CD4-positive, alpha-beta T cell (primary cell): ENCODE measurements around the gene TCF3. TPM values are rescaled to one million over a fixed set of nuclear protein-coding genes. Genes with fewer than 3 reads are reported as not detected.
A peak's percentile ranks its signal among the peaks of the same experiment; 100 is the strongest.
"Not testable (repeated sequence)": the region's sequence is repeated elsewhere in the genome, so short reads cannot be mapped to it uniquely, and the experiment has no call there.

ENCODE experiments used
- ATAC-seq: fragments of 200-7000 bp; cut with Tn5 transposase; one replicate; pipeline ENCODE4 v1.10.0; 2022; ENCODE audit warnings: mild to moderate bottlenecking; ENCODE audit not compliant: poor library complexity
- CTCF ChIA-PET: fragments of 350-600 bp; sonication (Branson Sonifier 250); formaldehyde crosslinking; loops from one replicate; lab custom pipeline; 2021; ENCODE audit warnings: antibody characterized with exemption, inconsistent platforms; lab: Charles Lee
- POLR2A ChIA-PET: fragments of 350-600 bp; sonication (Branson Sonifier 250); formaldehyde crosslinking; loops from one replicate; lab custom pipeline; 2021; ENCODE audit warnings: antibody characterized with exemption, inconsistent platforms; lab: Charles Lee
- DNase-seq, 14 experiments: peaks; one replicate each; pipeline ENCODE4 v3.0.0-alpha.2; 2013 to 2020; ENCODE audit warnings: mixed read lengths in 2 of 14
- H3K27ac ChIP-seq, 2 donors: one replicate each; pipeline versions ENCODE4 v1.5.1 to v1.7.0; 2013; ENCODE audit warnings: low read length in 2 of 2, low read depth in 1 of 2, mild to moderate bottlenecking in 1 of 2
- H3K27me3 ChIP-seq, 2 experiments: 1 replicate in 1 of 2; 2 replicates in 1 of 2; pipeline versions ENCODE4 v1.6.1 to v1.7.0; 2013; ENCODE audit warnings: low read length in 2 of 2, control low read depth in 1 of 2, mild to moderate bottlenecking in 1 of 2, moderate library complexity in 1 of 2; ENCODE audit not compliant: insufficient read depth in 2 of 2, control insufficient read depth in 1 of 2
- H3K36me3 ChIP-seq: one replicate; pipeline ENCODE4 v1.6.1; 2013; ENCODE audit warnings: low read length, control low read depth; ENCODE audit not compliant: insufficient read depth
- H3K4me1 ChIP-seq: one replicate; pipeline ENCODE4 v1.6.1; 2013; ENCODE audit warnings: low read length, control low read depth; ENCODE audit not compliant: insufficient read depth
- H3K4me3 ChIP-seq: one replicate; pipeline ENCODE4 v1.5.1; 2013; ENCODE audit warnings: mild to moderate bottlenecking, low read length, moderate library complexity
- H3K9me3 ChIP-seq, 2 experiments: 1 replicate in 1 of 2; 2 replicates in 1 of 2; pipeline versions ENCODE4 v1.6.1 to v1.7.0; 2013; ENCODE audit warnings: low read length in 2 of 2, mild to moderate bottlenecking in 2 of 2, control low read depth in 1 of 2, moderate library complexity in 1 of 2; ENCODE audit not compliant: control insufficient read depth in 1 of 2, insufficient read depth in 1 of 2
- H3K27ac Mint-ChIP-seq: one replicate; pipeline ENCODE4 v1.8.0; 2020; ENCODE audit warnings: mixed read lengths
- H3K27me3 Mint-ChIP-seq: one replicate; pipeline ENCODE4 v1.8.0; 2021; ENCODE audit warnings: mixed read lengths
- H3K36me3 Mint-ChIP-seq: one replicate; pipeline ENCODE4 v1.8.0; 2021; ENCODE audit warnings: low read depth, mixed read lengths
- H3K4me1 Mint-ChIP-seq: one replicate; pipeline ENCODE4 v1.8.0; 2021; ENCODE audit warnings: low read depth, mixed read lengths
- H3K4me3 Mint-ChIP-seq: one replicate; pipeline ENCODE4 v1.8.0; 2020; ENCODE audit warnings: mild to moderate bottlenecking, mixed read lengths
- H3K9me3 Mint-ChIP-seq: one replicate; pipeline ENCODE4 v1.8.0; 2020; ENCODE audit warnings: mixed read lengths
- intact Hi-C, 2 experiments: fragments of 100-400 bp; cut with DNase I in 1 of 2; cut with micrococcal nuclease in 1 of 2; formaldehyde crosslinking; loops; one replicate each; pipeline versions ENCODE4 v1.15.1 to v1.9.0; 2023 to 2025; cut with DNase I, micrococcal nuclease
- total RNA-seq, 174 experiments: library from RNA in 2 of 174; stranded (reverse) in 2 of 174; gene quantifications; one replicate each; pipeline ENCODE4 v1.2.3 and lab custom pipeline; 2021 to 2026
- TF ChIP-seq, protein P1 (sequence below): fragments of 200-600 bp; IDR thresholded peaks from one replicate; pipeline ENCODE4 v1.8.0; 2022; ENCODE audit warnings: antibody characterized with exemption, mild to moderate bottlenecking

Gene TCF3
- total RNA-seq, 2 experiments from 2014 or later = 51.2 to 52.2 TPM

DNA sequence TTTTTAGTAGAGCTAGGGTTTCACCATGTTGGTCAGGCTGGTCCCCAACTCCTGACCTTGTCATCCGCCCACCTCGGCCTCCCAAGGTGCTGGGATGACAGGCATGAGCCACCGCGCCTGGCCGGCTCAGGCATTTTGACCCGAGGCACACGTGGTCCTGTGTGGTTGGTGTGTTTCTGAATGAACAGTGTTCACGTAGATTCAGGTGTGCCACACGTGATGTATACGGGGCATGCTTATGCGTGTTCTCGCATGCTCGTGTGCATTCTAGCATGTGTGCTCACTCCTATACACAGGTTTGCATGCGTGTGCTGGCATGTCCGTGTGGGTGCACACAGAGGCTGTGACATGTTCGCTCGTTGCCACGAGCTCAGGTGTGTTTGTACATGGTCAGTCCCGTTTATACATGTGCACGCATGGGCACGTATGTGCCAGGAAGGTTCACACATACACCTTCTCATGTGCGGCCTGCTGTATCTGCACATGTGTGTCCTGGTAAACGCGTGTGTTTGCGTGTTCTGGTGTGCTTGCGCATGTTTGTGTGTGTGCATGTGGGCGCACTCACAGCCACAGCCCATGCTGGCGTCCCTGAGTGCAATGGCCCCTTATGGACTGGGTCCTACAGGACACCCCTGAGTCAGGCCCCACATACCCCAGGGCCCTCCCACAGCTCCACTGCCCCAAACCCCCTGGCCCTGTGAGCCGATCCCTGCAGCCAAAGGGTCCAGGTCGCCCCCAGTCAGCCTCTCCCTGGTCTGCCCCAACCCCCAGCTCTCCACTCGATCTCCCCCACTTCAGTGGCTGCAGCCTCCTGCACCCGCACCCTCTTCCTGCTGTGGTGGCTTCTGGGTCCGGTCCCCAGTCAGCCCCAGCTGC is 20.6 kb upstream of the TCF3 start:
- DNase-seq (peak in 1 of 14 experiments; percentile 26), ATAC-seq (no peak)
- H3K27ac Mint-ChIP-seq = no peak overlapping the region
- peaks cover 26% of the 10 kb centered on the region for H3K4me1 ChIP-seq
- no peak overlapping the region for H3K4me3 Mint-ChIP-seq
- H3K4me1 Mint-ChIP-seq = peaks cover 12% of the 10 kb centered on the region
- H3K9me3 Mint-ChIP-seq = no peaks in the 10 kb centered on the region
- CTCF ChIA-PET = interaction anchor here (0.6 to 3.6 kb wide), 8 partner anchors 10 to 155 kb away, joined by 3 to 31 read pairs (median 4); partner anchors contain the start of gene UQCR11
- intact Hi-C loops = loop anchor here (1.0 to 10.0 kb wide), 6 partner anchors 51 to 154 kb away; no protein-coding TSS in a partner anchor
- H3K36me3 ChIP-seq = no peaks in the 10 kb centered on the region
- peaks cover 59 to 68% of the 10 kb centered on the region in 2 experiments for H3K27me3 ChIP-seq
- no peak overlapping the region for H3K27ac ChIP-seq
- peaks cover 69% of the 10 kb centered on the region for H3K27me3 Mint-ChIP-seq
- H3K4me3 ChIP-seq = no peak overlapping the region
- TF ChIP-seq, protein P1, sequence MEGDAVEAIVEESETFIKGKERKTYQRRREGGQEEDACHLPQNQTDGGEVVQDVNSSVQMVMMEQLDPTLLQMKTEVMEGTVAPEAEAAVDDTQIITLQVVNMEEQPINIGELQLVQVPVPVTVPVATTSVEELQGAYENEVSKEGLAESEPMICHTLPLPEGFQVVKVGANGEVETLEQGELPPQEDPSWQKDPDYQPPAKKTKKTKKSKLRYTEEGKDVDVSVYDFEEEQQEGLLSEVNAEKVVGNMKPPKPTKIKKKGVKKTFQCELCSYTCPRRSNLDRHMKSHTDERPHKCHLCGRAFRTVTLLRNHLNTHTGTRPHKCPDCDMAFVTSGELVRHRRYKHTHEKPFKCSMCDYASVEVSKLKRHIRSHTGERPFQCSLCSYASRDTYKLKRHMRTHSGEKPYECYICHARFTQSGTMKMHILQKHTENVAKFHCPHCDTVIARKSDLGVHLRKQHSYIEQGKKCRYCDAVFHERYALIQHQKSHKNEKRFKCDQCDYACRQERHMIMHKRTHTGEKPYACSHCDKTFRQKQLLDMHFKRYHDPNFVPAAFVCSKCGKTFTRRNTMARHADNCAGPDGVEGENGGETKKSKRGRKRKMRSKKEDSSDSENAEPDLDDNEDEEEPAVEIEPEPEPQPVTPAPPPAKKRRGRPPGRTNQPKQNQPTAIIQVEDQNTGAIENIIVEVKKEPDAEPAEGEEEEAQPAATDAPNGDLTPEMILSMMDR = no peak
- H3K9me3 ChIP-seq = peaks cover 0 to 21% of the 10 kb centered on the region in 2 experiments
- H3K36me3 Mint-ChIP-seq = no peaks in the 10 kb centered on the region
- POLR2A ChIA-PET = interaction anchor here (0.9 to 3.8 kb wide), 2 partner anchors 67 to 80 kb away, joined by 4 to 15 read pairs; partner anchors contain the start of gene MBD3

- TF ChIP-seq, protein P1 = peak; percentile 91
- peaks cover 26% of the 10 kb centered on the region for H3K4me1 ChIP-seq
- CTCF ChIA-PET = interaction anchor here (0.7 to 3.6 kb wide), 6 partner anchors 9 to 126 kb away, joined by 3 to 31 read pairs (median 4); partner anchors contain the start of gene UQCR11
These were observed 19.8 kb upstream of the TCF3 start for GRCh38 chr19:1672038-1672768.

DNA sequence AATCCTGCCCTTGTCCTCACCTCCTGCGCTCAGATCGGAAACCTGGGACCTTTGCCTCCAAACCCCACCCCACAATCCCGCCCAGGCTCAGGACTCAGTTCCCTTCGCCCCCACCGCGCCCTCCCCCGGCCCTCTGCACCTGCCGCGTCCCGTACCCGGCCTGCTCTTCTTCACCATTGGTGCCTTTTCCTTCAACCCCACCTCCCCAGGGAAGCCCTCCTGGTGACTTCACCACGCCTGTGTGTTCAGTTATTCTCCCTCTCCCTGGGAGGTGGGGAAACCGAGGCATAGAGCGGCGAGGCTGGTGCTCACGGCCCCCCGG is 19.3 kb upstream of the TCF3 start:
- TF ChIP-seq, protein P1 = no peak
- H3K4me3 ChIP-seq = no peak overlapping the region
- peak in 1 of 14 experiments; percentile 29 for DNase-seq
- POLR2A ChIA-PET = interaction anchor here (3.8 kb wide), 1 partner anchor 66 kb away, joined by 15 read pairs; no protein-coding TSS in a partner anchor
- peaks cover 58 to 69% of the 10 kb centered on the region in 2 experiments for H3K27me3 ChIP-seq
- H3K9me3 ChIP-seq = peaks cover 0 to 26% of the 10 kb centered on the region in 2 experiments
- no peak overlapping the region for H3K27ac Mint-ChIP-seq
- intact Hi-C loops = loop anchor here (1.0 to 10.0 kb wide), 6 partner anchors 49 to 156 kb away; no protein-coding TSS in a partner anchor
- H3K36me3 ChIP-seq = no peaks in the 10 kb centered on the region
- H3K9me3 Mint-ChIP-seq = no peaks in the 10 kb centered on the region
- no peaks in the 10 kb centered on the region for H3K36me3 Mint-ChIP-seq
- H3K27ac ChIP-seq = no peak overlapping the region
- peak; percentile 15 for ATAC-seq
- H3K4me1 ChIP-seq = peaks cover 26% of the 10 kb centered on the region
- CTCF ChIA-PET = interaction anchor here (0.8 to 3.6 kb wide), 4 partner anchors 64 to 125 kb away, joined by 3 to 31 read pairs (median 5); partner anchors contain the start of gene UQCR11
- H3K4me1 Mint-ChIP-seq = peaks cover 15% of the 10 kb centered on the region
- H3K4me3 Mint-ChIP-seq = no peak overlapping the region
- H3K27me3 Mint-ChIP-seq = peaks cover 64% of the 10 kb centered on the region

More at GRCh38 chr19:1672038-1672768, 19.8 kb upstream of the TCF3 start:
- H3K36me3 Mint-ChIP-seq = no peaks in the 10 kb centered on the region
- POLR2A ChIA-PET = interaction anchor here (0.9 to 3.8 kb wide), 2 partner anchors 66 to 79 kb away, joined by 4 to 15 read pairs; partner anchors contain the start of gene MBD3
- H3K4me3 ChIP-seq = no peak overlapping the region
- H3K27me3 Mint-ChIP-seq = peaks cover 69% of the 10 kb centered on the region
- H3K36me3 ChIP-seq = no peaks in the 10 kb centered on the region
- peaks cover 15% of the 10 kb centered on the region for H3K4me1 Mint-ChIP-seq
- peaks cover 59 to 73% of the 10 kb centered on the region in 2 experiments for H3K27me3 ChIP-seq
- no peaks in the 10 kb centered on the region for H3K9me3 Mint-ChIP-seq
- peaks cover 0 to 25% of the 10 kb centered on the region in 2 experiments for H3K9me3 ChIP-seq
- no peak overlapping the region for H3K27ac Mint-ChIP-seq
- DNase-seq (peak; percentile 40 to 75 (median 48)), ATAC-seq (peak; percentile 63)
- H3K27ac ChIP-seq = no peak overlapping the region
- H3K4me3 Mint-ChIP-seq = no peak overlapping the region
- intact Hi-C loops = loop anchor here (1.0 to 10.0 kb wide), 6 partner anchors 50 to 155 kb away; no protein-coding TSS in a partner anchor

- ChIA-PET POLR2A (interaction anchor here (3.8 kb wide), 1 partner anchor 65 kb away, joined by 15 read pairs; no protein-coding TSS in a partner anchor), CTCF (interaction anchor here (3.6 kb wide), 1 partner anchor 65 kb away, joined by 31 read pairs; the partner anchor contains the start of gene UQCR11)
- not testable (repeated sequence) for H3K36me3 ChIP-seq, H3K4me3 Mint-ChIP-seq, H3K9me3 Mint-ChIP-seq, H3K36me3 Mint-ChIP-seq, H3K4me3 ChIP-seq, DNase-seq, H3K27ac ChIP-seq, ATAC-seq, H3K27ac Mint-ChIP-seq
- peaks cover 51 to 60% of the 10 kb centered on the region in 2 experiments for H3K27me3 ChIP-seq
- intact Hi-C loops = loop anchor here (1.0 to 10.0 kb wide), 4 partner anchors 48 to 157 kb away; no protein-coding TSS in a partner anchor
- H3K27me3 Mint-ChIP-seq = peaks cover 58% of the 10 kb centered on the region
- peaks cover 24% of the 10 kb centered on the region for H3K4me1 ChIP-seq
- H3K9me3 ChIP-seq = peaks cover 0 to 21% of the 10 kb centered on the region in 2 experiments
- H3K4me1 Mint-ChIP-seq = peaks cover 15% of the 10 kb centered on the region
These were observed 18.3 kb upstream of the TCF3 start for GRCh38 chr19:1670747-1671146.
